T follicular helper cell (primary cell): ENCODE measurements around the gene MAEA.
"Not testable (repeated sequence)": the region's sequence is repeated elsewhere in the genome, so short reads cannot be mapped to it uniquely, and the experiment has no call there.

ENCODE experiments used
- DNase-seq: peaks from one replicate; pipeline ENCODE4 v3.0.0-alpha.2; 2020; ENCODE audit warnings: low read depth

The MAEA gene

GRCh38 chr4:1367230-1367935 is 77.7 kb downstream of the MAEA start:
- no peak for DNase-seq

GRCh38 chr4:1367936-1368289 is 78.2 kb downstream of the MAEA start:
- no peak for DNase-seq

GRCh38 chr4:1368421-1369090 is 78.9 kb downstream of the MAEA start:
- DNase-seq, result no peak

GRCh38 chr4:1369091-1369450 is 79.4 kb downstream of the MAEA start:
- DNase-seq, result no peak

- DNase-seq, result no peak
These were observed 79.9 kb downstream of the MAEA start for GRCh38 chr4:1369479-1370079.

GRCh38 chr4:1370321-1371124 is 80.8 kb downstream of the MAEA start:
- DNase-seq, result no peak

GRCh38 chr4:1371176-1372165 is 81.8 kb downstream of the MAEA start:
- no peak for DNase-seq

- DNase-seq, result not testable (repeated sequence)
These were observed 82.9 kb downstream of the MAEA start for GRCh38 chr4:1372576-1372975.

- DNase-seq, result no peak
These were observed 84.4 kb downstream of the MAEA start for GRCh38 chr4:1373892-1374705.

GRCh38 chr4:1374706-1375045 is 85.0 kb downstream of the MAEA start:
- no peak for DNase-seq

- DNase-seq, result no peak
These were observed 85.5 kb downstream of the MAEA start for GRCh38 chr4:1375051-1375721.

- no peak for DNase-seq
These were observed 86.2 kb downstream of the MAEA start for GRCh38 chr4:1375761-1376322.

GRCh38 chr4:1376391-1376840 is 86.7 kb downstream of the MAEA start:
- DNase-seq, result no peak

GRCh38 chr4:1376841-1377605 is 87.3 kb downstream of the MAEA start:
- no peak for DNase-seq

- no peak for DNase-seq
These were observed 88.0 kb downstream of the MAEA start for GRCh38 chr4:1377606-1378261.

- no peak for DNase-seq
These were observed 89.0 kb downstream of the MAEA start for GRCh38 chr4:1378559-1379231.

GRCh38 chr4:1379351-1379781 is 89.7 kb downstream of the MAEA start:
- DNase-seq, result no peak
